Immature natural killer cell (primary cell): Measurements from ENCODE around the gene TRIM67. TPM values are rescaled to one million over a fixed set of nuclear protein-coding genes. Genes with fewer than 3 reads are reported as not detected.

Experiments used
- DNase-seq, 3 donors: peaks; one replicate each; pipeline ENCODE4 v3.0.0; 2022; ENCODE audit warnings: mixed read lengths in 1 of 3
- H3K27ac Mint-ChIP-seq, 6 donors: one replicate each; pipeline ENCODE4 v1.8.0; 2020; ENCODE audit warnings: mixed read lengths in 6 of 6, mild to moderate bottlenecking in 5 of 6, inconsistent platforms in 4 of 6, moderate library complexity in 3 of 6
- H3K27me3 Mint-ChIP-seq, 3 donors: one replicate each; pipeline ENCODE4 v1.8.0; 2020 to 2021; ENCODE audit warnings: low read depth in 3 of 3, mild to moderate bottlenecking in 3 of 3, mixed read lengths in 3 of 3, moderate library complexity in 3 of 3, inconsistent platforms in 1 of 3
- H3K36me3 Mint-ChIP-seq, 3 donors: one replicate each; pipeline ENCODE4 v1.8.0; 2020; ENCODE audit warnings: mixed read lengths in 3 of 3, inconsistent platforms in 2 of 3, mild to moderate bottlenecking in 2 of 3
- H3K4me1 Mint-ChIP-seq, 2 donors: one replicate each; pipeline ENCODE4 v1.8.0; 2020; ENCODE audit warnings: inconsistent platforms in 2 of 2, mild to moderate bottlenecking in 2 of 2, mixed read lengths in 2 of 2, moderate library complexity in 1 of 2
- H3K4me3 Mint-ChIP-seq, 5 donors: one replicate each; pipeline ENCODE4 v1.8.0; 2020; ENCODE audit warnings: mild to moderate bottlenecking in 5 of 5, mixed read lengths in 5 of 5, inconsistent platforms in 3 of 5, moderate library complexity in 3 of 5
- H3K9me3 Mint-ChIP-seq, 6 donors: one replicate each; pipeline ENCODE4 v1.8.0; 2020; ENCODE audit warnings: mild to moderate bottlenecking in 6 of 6, mixed read lengths in 6 of 6, inconsistent platforms in 4 of 6, moderate library complexity in 3 of 6
- polyA plus RNA-seq, 3 donors: library from polyadenylated mRNA; unstranded; fragments of 300-500 nt; fragmentation: Illumina TruSeq; gene quantifications; one replicate each; pipeline ENCODE4 v1.2.3, GENCODE V29; 2021

The TRIM67 gene
- polyA plus RNA-seq, 3 donors from 2014 or later = not detected

GRCh38 chr1:231162970-231163829, 1.3 kb downstream of the TRIM67 start:
- Mint-ChIP-seq H3K9me3 (no peaks in the 10 kb centered on the region), H3K36me3 (no peaks in the 10 kb centered on the region), H3K27ac (no peak overlapping the region), H3K4me1 (peaks cover 0 to 1% of the 10 kb centered on the region in 2 donors), H3K27me3 (peaks cover 10 to 29% (median 26%) of the 10 kb centered on the region in 3 donors), H3K4me3 (no peak overlapping the region)
- no peak for DNase-seq

- H3K4me3 Mint-ChIP-seq = no peak overlapping the region
- H3K27me3 Mint-ChIP-seq = peaks cover 13 to 29% (median 24%) of the 10 kb centered on the region in 3 donors
- peaks cover 0 to 1% of the 10 kb centered on the region in 2 donors for H3K4me1 Mint-ChIP-seq
- H3K36me3 Mint-ChIP-seq = no peaks in the 10 kb centered on the region
- DNase-seq = no peak
- no peaks in the 10 kb centered on the region for H3K9me3 Mint-ChIP-seq
- H3K27ac Mint-ChIP-seq = no peak overlapping the region
These were observed 2.1 kb downstream of the TRIM67 start for GRCh38 chr1:231163830-231164427.

- no peak overlapping the region for H3K4me3 Mint-ChIP-seq
- DNase-seq = no peak
- H3K36me3 Mint-ChIP-seq = no peaks in the 10 kb centered on the region
- H3K27ac Mint-ChIP-seq = no peak overlapping the region
- H3K9me3 Mint-ChIP-seq = no peaks in the 10 kb centered on the region
- H3K27me3 Mint-ChIP-seq = peaks cover 11 to 27% (median 15%) of the 10 kb centered on the region in 3 donors
- H3K4me1 Mint-ChIP-seq = peaks cover 0 to 1% of the 10 kb centered on the region in 2 donors
These were observed 3.5 kb downstream of the TRIM67 start for GRCh38 chr1:231165371-231165770.

- Mint-ChIP-seq H3K4me1 (peaks cover 0 to 1% of the 10 kb centered on the region in 2 donors), H3K36me3 (no peaks in the 10 kb centered on the region), H3K4me3 (no peak overlapping the region), H3K27me3 (peaks cover 11 to 20% (median 12%) of the 10 kb centered on the region in 3 donors), H3K27ac (no peak overlapping the region), H3K9me3 (no peaks in the 10 kb centered on the region)
- no peak for DNase-seq
These were observed 4.5 kb downstream of the TRIM67 start for GRCh38 chr1:231166398-231166797.

GRCh38 chr1:231170875-231171274, 9.0 kb downstream of the TRIM67 start:
- no peak overlapping the region for H3K4me3 Mint-ChIP-seq
- no peak for DNase-seq
- peaks cover 6 to 12% (median 6%) of the 10 kb centered on the region in 3 donors for H3K27me3 Mint-ChIP-seq
- H3K27ac Mint-ChIP-seq = no peak overlapping the region
- no peaks in the 10 kb centered on the region for H3K4me1 Mint-ChIP-seq
- no peaks in the 10 kb centered on the region for H3K36me3 Mint-ChIP-seq
- H3K9me3 Mint-ChIP-seq = peaks cover 0 to 2% (median 0%) of the 10 kb centered on the region in 6 donors

GRCh38 chr1:231171623-231172197, 9.9 kb downstream of the TRIM67 start:
- peaks cover 0 to 2% (median 0%) of the 10 kb centered on the region in 6 donors for H3K9me3 Mint-ChIP-seq

GRCh38 chr1:231172411-231172810, 10.6 kb downstream of the TRIM67 start:
- Mint-ChIP-seq H3K9me3 (peaks cover 0 to 2% (median 0%) of the 10 kb centered on the region in 6 donors), H3K4me1 (no peaks in the 10 kb centered on the region), H3K36me3 (no peaks in the 10 kb centered on the region), H3K4me3 (no peak overlapping the region), H3K27me3 (peaks cover 6 to 12% (median 8%) of the 10 kb centered on the region in 3 donors), H3K27ac (no peak overlapping the region)
- DNase-seq = no peak

More at GRCh38 chr1:231171623-231172197, 9.9 kb downstream of the TRIM67 start:
- no peak overlapping the region for H3K27ac Mint-ChIP-seq
- H3K4me3 Mint-ChIP-seq = no peak overlapping the region
- H3K4me1 Mint-ChIP-seq = no peaks in the 10 kb centered on the region
- no peak for DNase-seq
- no peaks in the 10 kb centered on the region for H3K36me3 Mint-ChIP-seq
- H3K27me3 Mint-ChIP-seq = peaks cover 8 to 12% (median 8%) of the 10 kb centered on the region in 3 donors

GRCh38 chr1:231176421-231176820, 14.6 kb downstream of the TRIM67 start:
- H3K36me3 Mint-ChIP-seq = no peaks in the 10 kb centered on the region
- no peak overlapping the region for H3K27ac Mint-ChIP-seq
- peaks cover 4 to 12% (median 10%) of the 10 kb centered on the region in 3 donors for H3K27me3 Mint-ChIP-seq
- no peak overlapping the region for H3K4me3 Mint-ChIP-seq
- peaks cover 0 to 2% (median 0%) of the 10 kb centered on the region in 6 donors for H3K9me3 Mint-ChIP-seq
- H3K4me1 Mint-ChIP-seq = no peaks in the 10 kb centered on the region
- no peak for DNase-seq

GRCh38 chr1:231177226-231177625, 15.4 kb downstream of the TRIM67 start:
- Mint-ChIP-seq H3K9me3 (peaks cover 0 to 2% (median 0%) of the 10 kb centered on the region in 6 donors), H3K27me3 (peaks cover 4 to 12% (median 6%) of the 10 kb centered on the region in 3 donors)
- no peak for DNase-seq

GRCh38 chr1:231177936-231178335, 16.1 kb downstream of the TRIM67 start:
- Mint-ChIP-seq H3K9me3 (peaks cover 0 to 1% (median 0%) of the 10 kb centered on the region in 6 donors), H3K4me1 (no peaks in the 10 kb centered on the region), H3K4me3 (no peak overlapping the region), H3K27ac (no peak overlapping the region), H3K36me3 (no peaks in the 10 kb centered on the region), H3K27me3 (peaks cover 4 to 10% (median 6%) of the 10 kb centered on the region in 3 donors)
- no peak for DNase-seq

More at GRCh38 chr1:231177226-231177625, 15.4 kb downstream of the TRIM67 start:
- Mint-ChIP-seq H3K4me1 (no peaks in the 10 kb centered on the region), H3K36me3 (no peaks in the 10 kb centered on the region), H3K4me3 (no peak overlapping the region), H3K27ac (no peak overlapping the region)

GRCh38 chr1:231178970-231179369, 17.1 kb downstream of the TRIM67 start:
- Mint-ChIP-seq H3K36me3 (no peaks in the 10 kb centered on the region), H3K9me3 (no peaks in the 10 kb centered on the region), H3K4me1 (no peaks in the 10 kb centered on the region), H3K27ac (no peak overlapping the region), H3K27me3 (peaks cover 4 to 8% (median 6%) of the 10 kb centered on the region in 3 donors), H3K4me3 (no peak overlapping the region)
- no peak for DNase-seq

- no peak overlapping the region for H3K27ac Mint-ChIP-seq
- DNase-seq = no peak
- H3K27me3 Mint-ChIP-seq = peaks cover 0 to 13% (median 4%) of the 10 kb centered on the region in 3 donors
- no peak overlapping the region for H3K4me3 Mint-ChIP-seq
- no peaks in the 10 kb centered on the region for H3K36me3 Mint-ChIP-seq
- H3K9me3 Mint-ChIP-seq = no peaks in the 10 kb centered on the region
- no peaks in the 10 kb centered on the region for H3K4me1 Mint-ChIP-seq
These were observed 18.2 kb downstream of the TRIM67 start for GRCh38 chr1:231180034-231180433.

GRCh38 chr1:231181271-231181670, 19.4 kb downstream of the TRIM67 start:
- DNase-seq = no peak
- Mint-ChIP-seq H3K27me3 (peaks cover 0 to 13% (median 2%) of the 10 kb centered on the region in 3 donors), H3K27ac (no peak overlapping the region), H3K36me3 (no peaks in the 10 kb centered on the region), H3K9me3 (no peaks in the 10 kb centered on the region), H3K4me1 (no peaks in the 10 kb centered on the region), H3K4me3 (no peak overlapping the region)

GRCh38 chr1:231182317-231182716, 20.5 kb downstream of the TRIM67 start:
- Mint-ChIP-seq H3K9me3 (no peaks in the 10 kb centered on the region), H3K27me3 (peaks cover 0 to 16% (median 0%) of the 10 kb centered on the region in 3 donors), H3K4me1 (no peaks in the 10 kb centered on the region), H3K36me3 (no peaks in the 10 kb centered on the region), H3K27ac (no peak overlapping the region), H3K4me3 (no peak overlapping the region)
- DNase-seq = no peak
